CD14-positive monocyte (primary cell): ENCODE measurements around the gene PLXDC1. TPM values are rescaled to one million over a fixed set of nuclear protein-coding genes. Genes with fewer than 3 reads are reported as not detected.

Experiments
- DNase-seq, 3 donors: peaks; one replicate each; pipeline ENCODE4 v3.0.0-alpha.2; 2011 to 2022
- H2AFZ ChIP-seq: 2 replicates; pipeline ENCODE4 v1.6.0; 2012; ENCODE audit warnings: mild to moderate bottlenecking, low read depth, low read length, inconsistent platforms; ENCODE audit not compliant: insufficient read depth, poor library complexity, severe bottlenecking
- H3K27ac ChIP-seq, 2 donors: 1 replicate in 1 of 2; 2 replicates in 1 of 2; pipeline ENCODE4 v1.5.1; 2012 to 2013; ENCODE audit warnings: low read length in 2 of 2, control low read depth in 1 of 2, inconsistent platforms in 1 of 2, low read depth in 1 of 2, mild to moderate bottlenecking in 1 of 2
- H3K27me3 ChIP-seq, 2 donors: one replicate each; pipeline versions ENCODE4 v1.6.0 to v1.6.1; 2011 to 2013; ENCODE audit warnings: low read length in 2 of 2; ENCODE audit not compliant: control insufficient read depth in 2 of 2, insufficient read depth in 2 of 2
- H3K36me3 ChIP-seq, 2 donors: replicated peaks in 1 of 2; 1 replicate in 1 of 2; 2 replicates in 1 of 2; pipeline versions ENCODE4 v1.5.1 to v1.6.1; 2012 to 2013; ENCODE audit warnings: low read length in 2 of 2, control low read depth in 1 of 2, inconsistent platforms in 1 of 2, mild to moderate bottlenecking in 1 of 2; ENCODE audit not compliant: insufficient read depth in 2 of 2, control insufficient read depth in 1 of 2
- H3K4me1 ChIP-seq, 2 donors: 1 replicate in 1 of 2; 2 replicates in 1 of 2; pipeline versions ENCODE4 v1.5.1 to v1.6.1; 2012 to 2013; ENCODE audit warnings: low read length in 2 of 2, control low read depth in 1 of 2, inconsistent platforms in 1 of 2, mild to moderate bottlenecking in 1 of 2, moderate library complexity in 1 of 2; ENCODE audit not compliant: insufficient read depth in 2 of 2, control insufficient read depth in 1 of 2
- H3K4me2 ChIP-seq: replicated peaks from 2 replicates; pipeline ENCODE3; 2012; ENCODE audit warnings: low read length, moderate library complexity, mild to moderate bottlenecking; ENCODE audit not compliant: poor library complexity, severe bottlenecking; ENCODE audit errors: extremely low read depth
- H3K4me3 ChIP-seq, 3 experiments: fragments of 200-600 bp in 1 of 3; sonication (generic) in 1 of 3; replicated peaks in 1 of 3; 1 replicate in 2 of 3; 2 replicates in 1 of 3; pipeline ENCODE4 v1.5.1; 2011 to 2013; ENCODE audit warnings: low read length in 3 of 3, mild to moderate bottlenecking in 3 of 3, control low read depth in 2 of 3, low read depth in 2 of 3, inconsistent platforms in 1 of 3, moderate library complexity in 1 of 3
- H3K79me2 ChIP-seq: 2 replicates; pipeline ENCODE4 v1.6.0; 2012; ENCODE audit warnings: mild to moderate bottlenecking, control low read depth, inconsistent platforms, low read length, moderate library complexity; ENCODE audit not compliant: insufficient read depth
- H3K9ac ChIP-seq: 2 replicates; pipeline ENCODE4 v1.6.0; 2017; ENCODE audit warnings: low read length, mild to moderate bottlenecking; ENCODE audit not compliant: insufficient read depth, poor library complexity, severe bottlenecking
- H3K9me3 ChIP-seq, 2 donors: replicated peaks in 1 of 2; 1 replicate in 1 of 2; 2 replicates in 1 of 2; pipeline versions ENCODE4 v1.5.1 to v1.6.1; 2012 to 2013; ENCODE audit warnings: low read length in 2 of 2, control low read depth in 1 of 2; ENCODE audit not compliant: control insufficient read depth in 1 of 2, insufficient read depth in 1 of 2
- H4K20me1 ChIP-seq: 2 replicates; pipeline ENCODE4 v1.6.0; 2012; ENCODE audit warnings: mild to moderate bottlenecking, low read length, control low read depth, moderate library complexity; ENCODE audit not compliant: insufficient read depth
- H3K27ac Mint-ChIP-seq, 7 donors: one replicate each; pipeline ENCODE4 v1.8.0; 2020; ENCODE audit warnings: mild to moderate bottlenecking in 7 of 7, mixed read lengths in 7 of 7, moderate library complexity in 6 of 7, inconsistent platforms in 2 of 7
- H3K27me3 Mint-ChIP-seq, 3 donors: one replicate each; pipeline ENCODE4 v1.8.0; 2021 to 2022; ENCODE audit warnings: low read depth in 3 of 3, mild to moderate bottlenecking in 3 of 3, mixed read lengths in 3 of 3, moderate library complexity in 3 of 3, inconsistent platforms in 1 of 3
- H3K36me3 Mint-ChIP-seq, 2 donors: one replicate each; pipeline ENCODE4 v1.8.0; 2020; ENCODE audit warnings: mixed read lengths in 2 of 2, inconsistent platforms in 1 of 2, mild to moderate bottlenecking in 1 of 2
- H3K4me1 Mint-ChIP-seq: one replicate; pipeline ENCODE4 v1.8.0; 2020; ENCODE audit warnings: mild to moderate bottlenecking, mixed read lengths
- H3K4me3 Mint-ChIP-seq, 2 donors: one replicate each; pipeline ENCODE4 v1.8.0; 2020; ENCODE audit warnings: mild to moderate bottlenecking in 2 of 2, mixed read lengths in 2 of 2, moderate library complexity in 1 of 2
- H3K9me3 Mint-ChIP-seq, 7 donors: one replicate each; pipeline ENCODE4 v1.8.0; 2020 to 2022; ENCODE audit warnings: mixed read lengths in 7 of 7, mild to moderate bottlenecking in 6 of 7, moderate library complexity in 6 of 7, inconsistent platforms in 2 of 7
- WGBS: methylation state at CpG from one replicate; pipeline ENCODE4 v1.1.5; 2013; ENCODE audit warnings: missing lambda C conversion rate; ENCODE audit not compliant: insufficient coverage; 5-methylcytosine and 5-hydroxymethylcytosine counted together
- intact Hi-C, 2 donors: fragments of 100-400 bp; cut with micrococcal nuclease; formaldehyde crosslinking; loops; one replicate each; pipeline versions ENCODE4 v1.15.0 to v1.15.1; 2023
- polyA plus RNA-seq, 3 donors: library from polyadenylated mRNA; depleted of rRNA in 1 of 3; unstranded in 2 of 3; stranded (reverse) in 1 of 3; fragments of 300-500 nt in 2 of 3; fragments of >200 nt in 1 of 3; fragmentation: Illumina TruSeq in 2 of 3; gene quantifications; 1 replicate in 2 of 3; 2 replicates in 1 of 3; pipeline ENCODE4 v1.2.3, GENCODE V29; 2012 to 2021
- TF ChIP-seq, protein P1 (sequence below): fragments of 200-600 bp; IDR thresholded peaks from one replicate; pipeline ENCODE4 v1.8.0; 2022; ENCODE audit warnings: antibody characterized with exemption, mild to moderate bottlenecking

PLXDC1 gene
- polyA plus RNA-seq, 3 donors, result 0.21 TPM; not detected in 2

DNA sequence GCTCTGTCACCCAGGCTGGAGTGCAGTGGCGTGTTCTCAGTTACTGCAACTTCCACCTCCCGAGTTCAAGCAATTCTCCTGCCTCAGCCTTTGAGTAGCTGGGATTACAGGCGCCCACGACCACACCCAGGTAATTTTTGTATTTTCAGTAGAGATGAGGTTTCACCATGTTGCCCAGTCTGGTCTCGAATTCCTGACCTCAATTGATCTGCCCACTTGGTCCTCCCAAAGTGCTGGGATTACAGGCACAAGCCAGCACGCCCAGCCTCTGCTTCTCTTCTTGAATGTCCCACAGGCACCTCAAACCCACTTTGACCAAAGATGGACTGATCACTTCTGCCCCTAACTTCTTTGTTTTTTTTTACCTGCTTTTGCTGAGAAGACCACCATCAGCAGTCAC is 19.1 kb upstream of the PLXDC1 start:
- H4K20me1 ChIP-seq, result no peaks in the 10 kb centered on the region
- no peaks in the 10 kb centered on the region for H3K9me3 ChIP-seq
- H3K4me3 Mint-ChIP-seq, result no peak overlapping the region
- H3K9ac ChIP-seq, result no peak overlapping the region
- DNase-seq, result no peak
- H3K4me2 ChIP-seq, result no peak overlapping the region
- H3K27ac ChIP-seq, result no peak overlapping the region
- 69% methylated on average over 2 of the region's 6 CpGs for WGBS
- H3K9me3 Mint-ChIP-seq, result peaks cover 0 to 7% (median 3%) of the 10 kb centered on the region in 7 donors
- no peaks in the 10 kb centered on the region for H3K36me3 ChIP-seq
- H2AFZ ChIP-seq, result no peak overlapping the region
- peak overlapping the region in 1 of 7 donors; percentile 52 for H3K27ac Mint-ChIP-seq
- peaks cover 7% of the 10 kb centered on the region for H3K79me2 ChIP-seq
- H3K36me3 Mint-ChIP-seq, result no peaks in the 10 kb centered on the region
- H3K27me3 Mint-ChIP-seq, result peaks cover 2 to 7% (median 6%) of the 10 kb centered on the region in 3 donors
- peaks cover 56% of the 10 kb centered on the region for H3K4me1 Mint-ChIP-seq
- H3K27me3 ChIP-seq, result no peaks in the 10 kb centered on the region
- H3K4me1 ChIP-seq, result peaks cover 47 to 55% of the 10 kb centered on the region in 2 donors
- TF ChIP-seq, protein P1, sequence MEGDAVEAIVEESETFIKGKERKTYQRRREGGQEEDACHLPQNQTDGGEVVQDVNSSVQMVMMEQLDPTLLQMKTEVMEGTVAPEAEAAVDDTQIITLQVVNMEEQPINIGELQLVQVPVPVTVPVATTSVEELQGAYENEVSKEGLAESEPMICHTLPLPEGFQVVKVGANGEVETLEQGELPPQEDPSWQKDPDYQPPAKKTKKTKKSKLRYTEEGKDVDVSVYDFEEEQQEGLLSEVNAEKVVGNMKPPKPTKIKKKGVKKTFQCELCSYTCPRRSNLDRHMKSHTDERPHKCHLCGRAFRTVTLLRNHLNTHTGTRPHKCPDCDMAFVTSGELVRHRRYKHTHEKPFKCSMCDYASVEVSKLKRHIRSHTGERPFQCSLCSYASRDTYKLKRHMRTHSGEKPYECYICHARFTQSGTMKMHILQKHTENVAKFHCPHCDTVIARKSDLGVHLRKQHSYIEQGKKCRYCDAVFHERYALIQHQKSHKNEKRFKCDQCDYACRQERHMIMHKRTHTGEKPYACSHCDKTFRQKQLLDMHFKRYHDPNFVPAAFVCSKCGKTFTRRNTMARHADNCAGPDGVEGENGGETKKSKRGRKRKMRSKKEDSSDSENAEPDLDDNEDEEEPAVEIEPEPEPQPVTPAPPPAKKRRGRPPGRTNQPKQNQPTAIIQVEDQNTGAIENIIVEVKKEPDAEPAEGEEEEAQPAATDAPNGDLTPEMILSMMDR, result no peak
- intact Hi-C loops, result no loop called here
- H3K4me3 ChIP-seq, result no peak overlapping the region

- Mint-ChIP-seq H3K9me3 (peaks cover 0 to 7% (median 3%) of the 10 kb centered on the region in 7 donors), H3K27me3 (peaks cover 2 to 4% (median 3%) of the 10 kb centered on the region in 3 donors), H3K27ac (peak overlapping the region in 1 of 7 donors; percentile 45), H3K36me3 (no peaks in the 10 kb centered on the region), H3K4me1 (peaks cover 54% of the 10 kb centered on the region), H3K4me3 (no peak overlapping the region)
- Histone ChIP-seq H3K9ac (no peak overlapping the region), H3K27me3 (no peaks in the 10 kb centered on the region), H4K20me1 (no peaks in the 10 kb centered on the region), H3K4me1 (peaks cover 47 to 55% of the 10 kb centered on the region in 2 donors), H3K27ac (no peak overlapping the region), H3K9me3 (no peaks in the 10 kb centered on the region), H3K79me2 (peaks cover 12% of the 10 kb centered on the region), H2AFZ (no peak overlapping the region), H3K36me3 (no peaks in the 10 kb centered on the region), H3K4me2 (no peak overlapping the region), H3K4me3 (no peak overlapping the region)
- TF ChIP-seq, protein P1, result no peak
- 0% methylated on average over 1 of the region's 4 CpGs for WGBS
- intact Hi-C loops, result no loop called here
- no peak for DNase-seq
Observed at GRCh38 chr17:39170109-39170508, 18.7 kb upstream of the PLXDC1 start.
